Measurements from ENCODE around the gene ACTG2.

The ACTG2 gene

GRCh38 chr2:73915437-73915993 is 22.7 kb downstream of the ACTG2 start:
- no peak for DNase-seq

GRCh38 chr2:73916666-73917065 is 23.9 kb downstream of the ACTG2 start:
- no peak for DNase-seq

- no peak for DNase-seq
These were observed 24.5 kb downstream of the ACTG2 start for GRCh38 chr2:73917296-73917695.

- no peak for DNase-seq
These were observed 24.9 kb downstream of the ACTG2 start for GRCh38 chr2:73917696-73918207.

GRCh38 chr2:73918856-73919255 is 26.0 kb downstream of the ACTG2 start:
- no peak for DNase-seq

GRCh38 chr2:73919596-73920228 is 26.9 kb downstream of the ACTG2 start:
- no peak for DNase-seq

- DNase-seq, result peak; percentile 32
These were observed 28.1 kb downstream of the ACTG2 start for GRCh38 chr2:73920577-73921545.

- DNase-seq, result no peak
These were observed 28.8 kb downstream of the ACTG2 start for GRCh38 chr2:73921581-73921980.

GRCh38 chr2:73922681-73923080 is 29.9 kb downstream of the ACTG2 start:
- no peak for DNase-seq

- DNase-seq, result no peak
These were observed 32.4 kb downstream of the ACTG2 start for GRCh38 chr2:73925033-73925704.

- no peak for DNase-seq
These were observed 33.2 kb downstream of the ACTG2 start for GRCh38 chr2:73925853-73926492.

- DNase-seq, result peak; percentile 99
These were observed 33.9 kb downstream of the ACTG2 start, which contains the start of gene DGUOK for GRCh38 chr2:73926493-73927327. TSS of gene DGUOK (plus strand) at chr2:73926880. CDS start at chr2:73926911, 31 bp downstream.

- DNase-seq, result no peak
These were observed 34.5 kb downstream of the ACTG2 start for GRCh38 chr2:73927344-73927743.

- no peak for DNase-seq
These were observed 36.1 kb downstream of the ACTG2 start for GRCh38 chr2:73928963-73929347.

- no peak for DNase-seq
These were observed 37.6 kb downstream of the ACTG2 start for GRCh38 chr2:73930386-73930785.

- DNase-seq, result peak; percentile 52
These were observed 39.0 kb downstream of the ACTG2 start for GRCh38 chr2:73931531-73932500.

- no peak for DNase-seq
These were observed 40.4 kb downstream of the ACTG2 start for GRCh38 chr2:73933194-73933593.

- DNase-seq, result no peak
These were observed 42.8 kb downstream of the ACTG2 start for GRCh38 chr2:73935641-73936040.

- peak; percentile 53 for DNase-seq
These were observed 44.5 kb downstream of the ACTG2 start for GRCh38 chr2:73937103-73937885.
